Measurements from ENCODE around the gene MYD88. TPM values are rescaled to one million over a fixed set of nuclear protein-coding genes. Genes with fewer than 3 reads are reported as not detected.
"Not testable (repeated sequence)": the region's sequence is repeated elsewhere in the genome, so short reads cannot be mapped to it uniquely, and the experiment has no call there.

Gene MYD88
- total RNA-seq, 2 donors from 2014 or later, result 55.8 to 63.1 TPM

GRCh38 chr3:38125305-38126120, 12.9 kb upstream of the MYD88 start:
- ATAC-seq (no peak), DNase-seq (ENCODE audit: low spot score) (no peak)
- Mint-ChIP-seq H3K4me3 (no peak overlapping the region), H3K27ac (no peak overlapping the region), H3K27me3 (no peaks in the 10 kb centered on the region), H3K4me1 (ENCODE audit: low read depth in 2 of 2) (peaks cover 4 to 15% of the 10 kb centered on the region in 2 donors), H3K9me3 (no peaks in the 10 kb centered on the region), H3K36me3 (peaks cover 4% of the 10 kb centered on the region)

GRCh38 chr3:38126121-38126892, 12.2 kb upstream of the MYD88 start:
- no peak for DNase-seq (ENCODE audit: low spot score)
- peaks cover 7% of the 10 kb centered on the region for H3K36me3 Mint-ChIP-seq
- no peaks in the 10 kb centered on the region for H3K27me3 Mint-ChIP-seq
- no peak overlapping the region for H3K27ac Mint-ChIP-seq
- no peak for ATAC-seq
- no peaks in the 10 kb centered on the region for H3K9me3 Mint-ChIP-seq
- H3K4me1 Mint-ChIP-seq (ENCODE audit: low read depth in 2 of 2), result peaks cover 8 to 13% of the 10 kb centered on the region in 2 donors
- no peak overlapping the region for H3K4me3 Mint-ChIP-seq

GRCh38 chr3:38127611-38128302, 10.7 kb upstream of the MYD88 start:
- Mint-ChIP-seq H3K4me3 (no peak overlapping the region), H3K27ac (peak overlapping the region in 1 of 2 donors; percentile 33), H3K27me3 (no peaks in the 10 kb centered on the region), H3K4me1 (ENCODE audit: low read depth in 2 of 2) (peaks cover 8 to 14% of the 10 kb centered on the region in 2 donors), H3K9me3 (no peaks in the 10 kb centered on the region), H3K36me3 (peaks cover 7% of the 10 kb centered on the region)
- no peak for DNase-seq (ENCODE audit: low spot score)
- no peak for ATAC-seq

DNA sequence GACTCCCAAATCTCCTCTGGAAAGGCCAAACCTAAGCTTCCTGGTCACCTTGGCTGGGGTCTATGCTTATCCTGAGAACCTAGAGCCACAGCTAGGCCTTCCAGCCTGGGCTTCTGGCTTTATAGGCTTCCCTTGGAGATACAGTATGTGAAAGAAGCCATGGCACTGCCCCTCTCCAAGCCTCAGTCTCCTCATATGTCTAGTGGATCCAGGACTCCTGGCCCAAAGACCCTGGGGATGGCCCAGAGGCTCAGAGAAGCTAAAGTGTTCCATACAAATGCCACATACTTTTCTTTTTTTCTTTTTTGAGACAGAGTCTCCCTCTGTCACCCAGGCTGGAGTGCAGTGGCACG, 10.2 kb upstream of the MYD88 start:
- Mint-ChIP-seq H3K27me3 (no peaks in the 10 kb centered on the region), H3K27ac (no peak overlapping the region), H3K9me3 (no peaks in the 10 kb centered on the region), H3K36me3 (peaks cover 7% of the 10 kb centered on the region), H3K4me1 (ENCODE audit: low read depth in 2 of 2) (peaks cover 8 to 17% of the 10 kb centered on the region in 2 donors), H3K4me3 (no peak overlapping the region)
- DNase-seq (ENCODE audit: low spot score) (no peak), ATAC-seq (no peak)

- peaks cover 9 to 17% of the 10 kb centered on the region in 2 donors for H3K4me1 Mint-ChIP-seq (ENCODE audit: low read depth in 2 of 2)
- H3K27me3 Mint-ChIP-seq, result no peaks in the 10 kb centered on the region
- no peak for ATAC-seq
- DNase-seq (ENCODE audit: low spot score), result no peak
- H3K27ac Mint-ChIP-seq, result peak overlapping the region in 1 of 2 donors; percentile 78
- H3K36me3 Mint-ChIP-seq, result peaks cover 8% of the 10 kb centered on the region
- H3K4me3 Mint-ChIP-seq, result no peak overlapping the region
- H3K9me3 Mint-ChIP-seq, result no peaks in the 10 kb centered on the region
Measured at GRCh38 chr3:38129058-38129457, 9.4 kb upstream of the MYD88 start.

DNA sequence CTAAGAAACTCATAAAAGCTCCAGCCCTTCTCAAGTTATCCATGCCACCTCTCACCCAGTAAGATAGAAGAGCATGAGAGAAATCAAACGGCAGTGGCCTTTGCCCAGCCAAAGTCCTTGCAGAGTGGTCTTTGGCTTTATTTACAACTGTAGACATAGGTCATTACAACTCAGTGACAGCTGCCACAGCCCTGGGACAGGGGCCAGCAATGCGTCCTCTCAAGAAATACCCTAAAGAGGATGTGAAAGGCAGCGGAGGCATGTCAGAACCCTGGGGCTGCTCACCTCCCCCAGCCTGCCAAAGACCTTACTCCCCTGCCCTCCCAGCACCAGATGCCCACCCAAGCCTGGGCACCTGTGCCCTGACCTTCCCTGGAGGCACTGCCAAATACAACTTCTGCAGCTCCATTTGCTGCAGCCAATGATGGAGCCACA, 7.8 kb upstream of the MYD88 start:
- peaks cover 22 to 28% of the 10 kb centered on the region in 2 donors for H3K4me1 Mint-ChIP-seq (ENCODE audit: low read depth in 2 of 2)
- no peaks in the 10 kb centered on the region for H3K27me3 Mint-ChIP-seq
- no peaks in the 10 kb centered on the region for H3K9me3 Mint-ChIP-seq
- H3K4me3 Mint-ChIP-seq, result no peak overlapping the region
- peaks cover 12% of the 10 kb centered on the region for H3K36me3 Mint-ChIP-seq
- H3K27ac Mint-ChIP-seq, result peak overlapping the region in 1 of 2 donors; percentile 27
- ATAC-seq (no peak), DNase-seq (ENCODE audit: low spot score) (no peak)

DNA sequence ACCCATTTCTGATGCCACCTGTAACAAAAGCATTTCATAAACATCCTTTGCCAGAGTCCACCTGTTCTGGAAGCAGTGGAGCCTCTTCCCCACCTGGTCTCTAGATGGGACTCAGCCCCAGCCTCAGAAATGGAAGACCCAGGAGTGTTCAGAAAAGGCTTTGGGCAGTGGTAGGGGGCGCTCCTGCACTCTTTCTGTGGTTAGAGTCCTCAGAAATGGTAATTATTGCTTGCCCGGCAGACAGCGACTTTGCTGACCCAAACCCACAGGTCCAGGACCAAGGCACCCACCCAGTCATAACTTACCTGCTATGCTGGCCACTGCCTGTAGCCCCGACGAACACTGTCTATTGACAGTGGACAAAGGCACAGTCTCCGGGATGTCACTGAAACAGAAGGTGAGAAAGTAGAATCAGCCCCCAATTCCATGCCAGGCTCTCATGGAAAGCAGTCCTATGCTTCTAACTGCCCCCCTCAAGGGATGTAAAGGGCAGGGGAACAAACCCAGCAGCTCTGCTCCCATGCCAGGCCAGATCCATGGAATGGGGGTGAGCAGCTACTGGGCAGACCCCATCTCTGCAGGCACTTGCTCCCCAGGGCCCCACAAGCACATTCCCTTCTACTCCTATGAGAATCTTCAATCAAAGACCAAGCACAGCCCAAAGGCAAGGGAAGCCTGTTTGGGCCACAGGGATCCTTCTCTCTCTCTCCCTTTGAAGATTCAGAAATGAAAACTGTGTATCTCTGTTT, 6.7 kb upstream of the MYD88 start:
- Mint-ChIP-seq H3K4me1 (ENCODE audit: low read depth in 2 of 2) (peaks cover 30 to 32% of the 10 kb centered on the region in 2 donors), H3K4me3 (no peak overlapping the region), H3K36me3 (peaks cover 12% of the 10 kb centered on the region), H3K9me3 (no peaks in the 10 kb centered on the region), H3K27me3 (no peaks in the 10 kb centered on the region), H3K27ac (no peak overlapping the region)
- no peak for DNase-seq (ENCODE audit: low spot score)
- no peak for ATAC-seq

GRCh38 chr3:38133209-38133556, 5.3 kb upstream of the MYD88 start:
- DNase-seq (ENCODE audit: low spot score) (no peak), ATAC-seq (no peak)
- Mint-ChIP-seq H3K36me3 (peaks cover 12% of the 10 kb centered on the region), H3K9me3 (no peaks in the 10 kb centered on the region), H3K4me3 (no peak overlapping the region), H3K27ac (no peak overlapping the region), H3K4me1 (ENCODE audit: low read depth in 2 of 2) (peaks cover 43 to 44% of the 10 kb centered on the region in 2 donors), H3K27me3 (no peaks in the 10 kb centered on the region)

GRCh38 chr3:38133557-38134405, 4.7 kb upstream of the MYD88 start:
- no peak for ATAC-seq
- Mint-ChIP-seq H3K4me1 (ENCODE audit: low read depth in 2 of 2) (peaks cover 47% of the 10 kb centered on the region in 2 donors), H3K4me3 (no peak overlapping the region), H3K27ac (no peak overlapping the region), H3K9me3 (no peaks in the 10 kb centered on the region), H3K27me3 (no peaks in the 10 kb centered on the region), H3K36me3 (peaks cover 12% of the 10 kb centered on the region)
- no peak for DNase-seq (ENCODE audit: low spot score)

GRCh38 chr3:38134517-38135143, 3.8 kb upstream of the MYD88 start:
- not testable (repeated sequence) for DNase-seq (ENCODE audit: low spot score); H3K9me3 Mint-ChIP-seq; ATAC-seq; H3K27me3 Mint-ChIP-seq
- peak overlapping the region; percentile 99 for H3K4me3 Mint-ChIP-seq
- peaks cover 48 to 51% of the 10 kb centered on the region in 2 donors for H3K4me1 Mint-ChIP-seq (ENCODE audit: low read depth in 2 of 2)
- peaks cover 12% of the 10 kb centered on the region for H3K36me3 Mint-ChIP-seq
- peak overlapping the region in 1 of 2 donors; percentile 97 for H3K27ac Mint-ChIP-seq

DNA sequence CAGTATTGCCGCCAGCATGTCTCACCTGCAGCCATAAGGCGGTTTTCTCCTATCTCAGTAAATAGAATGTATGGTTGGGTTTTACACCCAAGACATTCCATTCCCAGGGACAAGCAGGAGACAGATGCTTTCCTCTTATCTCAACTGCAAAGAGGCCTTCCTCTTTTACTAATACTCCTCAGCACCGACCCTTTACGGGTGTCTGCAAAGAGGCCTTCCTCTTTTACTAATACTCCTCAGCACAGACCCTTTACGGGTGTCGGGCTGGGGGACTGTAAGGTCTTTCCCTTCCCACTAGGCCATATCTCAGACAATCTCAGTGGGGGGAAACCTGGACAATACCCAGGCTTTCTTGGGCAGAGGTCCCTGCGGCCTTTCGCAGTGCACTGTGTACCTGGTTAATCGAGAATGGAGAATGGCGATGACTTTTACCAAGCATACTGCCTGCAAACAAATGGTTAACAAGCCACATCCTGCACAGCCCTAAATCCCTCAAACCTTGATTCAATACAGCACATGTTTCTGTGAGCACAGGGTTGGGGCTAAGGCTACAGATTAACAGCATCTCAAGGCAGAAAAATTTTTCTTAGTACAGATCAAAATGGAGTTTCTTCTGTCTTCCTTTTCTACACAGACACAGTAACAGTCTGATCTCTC, 2.7 kb upstream of the MYD88 start:
- not testable (repeated sequence) for H3K36me3 Mint-ChIP-seq

DNA sequence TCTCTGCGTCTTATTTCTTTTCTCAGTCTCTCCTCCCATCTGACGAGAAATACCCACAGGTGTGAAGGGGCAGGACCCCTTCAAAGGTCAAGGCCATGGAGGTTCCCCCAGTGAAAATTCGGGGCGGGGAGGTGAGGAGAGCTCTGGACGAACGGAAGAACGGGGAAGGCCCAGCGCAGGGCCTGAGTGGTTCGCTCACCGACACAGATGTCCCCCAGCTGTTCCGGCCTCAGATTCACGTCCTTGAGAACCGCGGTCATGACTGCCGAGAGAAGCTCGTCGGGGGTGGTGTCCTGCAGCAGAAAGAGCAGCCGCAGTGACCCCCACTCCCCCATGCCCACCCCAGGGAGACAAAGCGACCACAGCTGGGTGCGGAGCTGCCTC, 2.1 kb upstream of the MYD88 start:
- H3K4me3 Mint-ChIP-seq, result peak overlapping the region; percentile 99
- H3K27me3 Mint-ChIP-seq, result no peaks in the 10 kb centered on the region
- peaks cover 5% of the 10 kb centered on the region for H3K36me3 Mint-ChIP-seq
- ATAC-seq, result peak in 1 of 2 donors; percentile 37
- peak overlapping the region; percentile 96 to 97 for H3K27ac Mint-ChIP-seq
- DNase-seq (ENCODE audit: low spot score), result no peak
- peaks cover 53 to 56% of the 10 kb centered on the region in 2 donors for H3K4me1 Mint-ChIP-seq (ENCODE audit: low read depth in 2 of 2)
- no peaks in the 10 kb centered on the region for H3K9me3 Mint-ChIP-seq

More for the DNA sequence above, 2.7 kb upstream of the MYD88 start:
- Mint-ChIP-seq H3K27ac (peak overlapping the region; percentile 96 to 97), H3K4me3 (peak overlapping the region; percentile 99), H3K4me1 (ENCODE audit: low read depth in 2 of 2) (peaks cover 47 to 56% of the 10 kb centered on the region in 2 donors)
- not testable (repeated sequence) for H3K9me3 Mint-ChIP-seq; H3K27me3 Mint-ChIP-seq; ATAC-seq; DNase-seq (ENCODE audit: low spot score)

All from natural killer cell treated with Interleukin-12 subunit alpha and Interleukin-12 subunit beta and Interleukin-15 and Interleukin-18, amount 100 ng/mL, for 72 hours (primary cell).